CD4-positive, alpha-beta T cell treated with Interleukin-6 for 4 hours (primary cell): Measurements from ENCODE around the gene SLC26A5.
"Not testable (repeated sequence)": the region's sequence is repeated elsewhere in the genome, so short reads cannot be mapped to it uniquely, and the experiment has no call there.

Source experiments
- DNase-seq: peaks from one replicate; pipeline ENCODE4 v3.0.0-alpha.2; 2020; ENCODE audit warnings: mixed read lengths

Gene SLC26A5

GRCh38 chr7:103405789-103406613 is 40.0 kb downstream of the SLC26A5 start:
- DNase-seq, result not testable (repeated sequence)

DNA sequence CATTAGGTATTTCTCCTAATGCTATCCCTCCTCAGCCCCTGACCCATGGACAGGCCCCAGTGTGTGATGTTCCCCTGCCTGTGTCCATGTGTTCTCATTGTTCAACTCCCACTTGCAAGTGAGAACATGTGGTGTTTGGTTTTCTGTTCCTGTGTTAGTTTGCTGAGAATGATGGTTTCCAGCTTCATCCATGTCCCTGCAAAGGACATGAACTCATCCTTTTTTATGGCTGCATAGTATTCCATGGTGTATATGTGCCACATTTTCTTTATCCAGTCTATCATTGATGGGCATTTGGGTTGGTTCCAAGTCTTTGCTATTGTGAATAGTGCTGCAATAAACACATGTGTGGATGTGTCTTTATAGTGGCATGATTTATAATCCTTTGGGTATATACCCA is 46.3 kb downstream of the SLC26A5 start:
- not testable (repeated sequence) for DNase-seq

DNA sequence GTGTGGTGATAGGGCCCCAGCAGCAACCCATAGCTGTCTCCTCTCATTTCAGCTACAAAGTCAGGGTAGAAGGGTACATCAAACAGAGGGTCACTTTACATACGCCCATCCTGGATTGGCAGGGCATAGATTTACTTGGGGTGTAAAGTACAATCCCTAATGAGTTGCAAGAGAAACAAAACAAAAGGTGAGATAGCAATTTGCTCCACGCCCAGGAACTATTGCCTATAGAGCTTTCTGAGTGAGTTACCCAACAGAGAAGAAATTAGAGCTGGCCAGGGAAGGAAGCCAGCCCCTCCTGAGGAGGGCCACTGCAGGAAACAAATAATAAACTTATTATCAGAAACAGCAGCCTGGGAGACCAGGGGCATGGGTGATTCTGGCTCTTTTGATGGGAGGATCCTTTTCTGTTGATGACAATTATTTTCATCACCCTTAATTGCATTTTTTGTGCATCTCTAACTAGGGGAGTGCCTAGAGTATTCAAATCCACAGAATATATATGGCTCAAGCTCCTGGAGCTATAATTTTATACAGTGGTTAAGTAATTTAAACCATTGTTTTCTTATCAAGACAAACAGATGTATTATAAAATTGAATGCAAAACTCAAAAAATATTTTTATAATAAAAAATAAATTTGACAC is 47.4 kb downstream of the SLC26A5 start:
- DNase-seq, result no peak

- no peak for DNase-seq
These were observed 49.5 kb downstream of the SLC26A5 start for GRCh38 chr7:103396471-103396870.

DNA sequence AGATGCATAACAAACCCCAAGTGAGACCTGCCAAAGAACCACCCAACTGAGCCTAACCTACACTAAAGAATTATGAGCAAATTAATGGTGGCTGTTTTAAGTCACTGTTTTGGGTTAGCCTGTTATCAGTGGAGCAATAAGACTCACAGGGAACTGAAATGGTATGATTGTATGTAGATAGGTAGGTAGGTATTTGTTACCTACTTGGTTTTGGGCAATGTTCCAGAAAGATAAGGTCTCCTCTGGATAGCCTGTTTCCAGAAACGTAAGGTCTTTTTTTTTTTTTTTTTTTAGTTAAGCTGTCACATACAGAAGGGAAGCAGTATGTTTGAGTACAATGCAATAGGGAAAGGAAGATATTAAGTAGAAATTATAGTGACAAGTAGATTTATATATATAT is 50.9 kb downstream of the SLC26A5 start:
- no peak for DNase-seq

- DNase-seq, result no peak
These were observed 51.4 kb downstream of the SLC26A5 start for GRCh38 chr7:103394566-103394965.

GRCh38 chr7:103391976-103392375 is 54.0 kb downstream of the SLC26A5 start:
- no peak for DNase-seq

- no peak for DNase-seq
These were observed 54.9 kb downstream of the SLC26A5 start for GRCh38 chr7:103391150-103391549.

DNA sequence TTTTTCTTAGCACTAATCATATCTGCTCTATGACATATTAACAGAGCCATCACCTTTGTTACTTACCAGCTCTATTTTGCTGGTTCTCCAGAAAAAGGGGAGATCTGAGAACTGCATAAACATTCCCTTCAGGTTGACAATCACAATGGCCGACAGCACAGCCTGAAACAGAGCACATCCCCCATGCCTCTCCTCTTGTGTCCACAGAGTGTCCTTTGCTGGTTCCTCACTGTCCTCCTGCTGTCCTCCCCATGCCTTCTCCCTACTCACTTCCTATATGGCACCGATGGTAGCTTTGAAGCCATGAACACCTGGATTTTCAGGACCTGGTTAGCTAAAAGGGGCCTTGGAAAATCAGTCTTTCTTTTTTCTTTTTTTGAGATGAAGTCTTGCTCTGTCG is 56.7 kb downstream of the SLC26A5 start:
- DNase-seq, result no peak

DNA sequence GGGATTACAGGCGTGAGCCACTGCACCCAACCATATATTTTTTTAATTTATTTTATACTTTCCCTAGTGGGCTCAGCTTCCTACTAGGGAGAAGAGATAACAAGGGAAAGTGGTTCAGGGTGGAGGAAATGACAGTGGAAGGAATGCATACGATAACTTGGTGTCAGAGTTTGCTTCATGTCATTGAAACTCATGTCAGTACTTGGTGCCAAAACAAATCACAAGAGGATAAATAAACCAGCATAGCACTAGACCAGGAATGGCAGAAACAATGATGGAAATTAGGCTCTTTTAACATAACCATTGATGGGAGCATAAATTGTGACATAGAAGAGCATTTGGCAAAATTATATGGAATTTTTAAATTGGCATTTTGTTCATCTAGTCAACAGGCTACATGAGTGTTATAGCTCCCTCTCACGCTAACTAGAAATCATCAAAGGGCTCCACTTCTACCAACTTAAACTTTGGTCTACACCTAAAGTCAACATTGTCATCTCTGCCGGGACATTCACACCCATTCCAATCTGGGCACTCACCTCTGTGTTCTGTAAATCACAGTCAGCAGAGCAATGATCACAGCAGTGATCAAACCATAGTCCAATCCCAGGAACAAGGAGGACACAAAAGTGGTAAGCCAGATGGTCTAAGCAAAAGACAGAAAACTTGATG is 57.4 kb downstream of the SLC26A5 start:
- DNase-seq, result no peak

GRCh38 chr7:103387242-103387641 is 58.8 kb downstream of the SLC26A5 start:
- DNase-seq, result no peak

DNA sequence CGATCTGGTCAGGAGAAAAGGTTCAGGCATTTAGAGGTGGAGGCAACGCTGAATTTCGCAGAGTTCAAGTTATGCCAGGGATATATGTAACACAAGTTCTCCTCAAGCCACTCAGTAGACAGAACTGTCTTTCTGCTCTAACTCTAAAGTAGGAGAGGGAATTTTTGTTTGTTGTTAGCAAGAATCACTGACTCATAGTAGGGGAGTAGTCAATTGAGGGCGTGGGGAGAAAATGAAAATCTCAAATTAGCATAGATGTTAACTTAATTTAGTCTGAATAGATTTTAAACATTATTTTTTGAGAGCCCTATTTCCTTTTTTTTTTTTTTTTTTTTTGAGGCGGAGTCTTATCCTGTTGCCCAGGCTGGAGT is 64.0 kb downstream of the SLC26A5 start:
- no peak for DNase-seq

DNA sequence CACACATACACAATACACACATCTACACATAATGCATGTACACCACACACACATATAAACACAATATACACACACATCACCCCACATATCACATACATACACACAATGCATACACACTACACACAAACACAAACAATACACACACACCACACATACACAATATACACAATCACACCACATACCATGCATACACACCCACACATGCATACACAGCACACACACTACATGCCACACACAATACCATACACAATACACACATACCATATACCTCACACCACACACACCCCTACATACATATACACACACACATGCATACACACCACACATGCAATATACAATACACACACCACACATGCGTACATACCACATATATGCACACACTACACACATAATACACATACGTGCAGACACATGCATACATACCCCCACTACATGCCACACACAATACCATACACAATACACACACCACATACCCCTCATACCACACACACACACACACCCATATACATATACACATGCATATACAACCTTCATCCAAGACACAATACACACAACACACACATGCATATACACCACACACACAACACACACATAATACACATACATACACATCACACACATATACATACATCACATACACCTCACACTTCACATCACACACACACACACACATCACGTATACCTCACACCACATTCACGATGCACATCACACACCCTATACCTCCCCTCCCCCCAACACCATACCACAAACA is 64.6 kb downstream of the SLC26A5 start:
- no peak for DNase-seq

GRCh38 chr7:103380395-103381191 is 65.4 kb downstream of the SLC26A5 start:
- DNase-seq, result no peak

DNA sequence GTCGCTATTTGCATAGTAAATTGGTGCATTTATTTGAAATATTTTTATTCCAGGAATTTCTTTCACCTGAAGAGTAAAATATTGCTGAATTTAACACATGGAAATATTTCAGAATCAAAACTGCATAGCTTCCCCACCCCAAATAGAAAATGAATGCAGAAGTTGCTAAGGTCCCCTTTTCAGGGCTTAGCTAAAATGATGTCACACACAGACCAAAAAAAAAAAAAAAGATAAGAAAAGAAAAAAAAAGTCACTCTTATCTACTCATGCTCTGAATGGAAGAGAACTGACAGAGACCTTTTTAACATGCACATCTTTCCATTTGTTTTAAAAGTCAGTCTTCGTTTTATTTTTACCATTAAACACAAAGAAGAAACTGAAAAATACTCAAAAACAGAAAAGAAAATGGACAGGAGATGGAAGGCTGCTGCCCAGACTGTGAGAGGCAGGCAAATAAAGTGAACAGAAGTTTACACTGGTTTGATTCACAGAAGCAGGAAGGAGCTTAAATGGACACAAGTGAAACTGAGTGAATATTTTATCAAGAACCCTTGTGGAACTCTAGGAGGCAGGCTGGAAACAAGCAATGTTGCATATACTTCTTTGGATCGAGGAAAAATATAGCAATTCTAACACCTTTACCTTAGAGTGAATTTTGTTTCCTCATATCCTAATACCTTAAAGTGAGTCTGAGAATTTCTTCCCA is 66.6 kb downstream of the SLC26A5 start:
- no peak for DNase-seq

- DNase-seq, result no peak
These were observed 72.0 kb downstream of the SLC26A5 start for GRCh38 chr7:103373866-103374643.

- DNase-seq, result no peak
These were observed 76.6 kb downstream of the SLC26A5 start for GRCh38 chr7:103369432-103369831.

DNA sequence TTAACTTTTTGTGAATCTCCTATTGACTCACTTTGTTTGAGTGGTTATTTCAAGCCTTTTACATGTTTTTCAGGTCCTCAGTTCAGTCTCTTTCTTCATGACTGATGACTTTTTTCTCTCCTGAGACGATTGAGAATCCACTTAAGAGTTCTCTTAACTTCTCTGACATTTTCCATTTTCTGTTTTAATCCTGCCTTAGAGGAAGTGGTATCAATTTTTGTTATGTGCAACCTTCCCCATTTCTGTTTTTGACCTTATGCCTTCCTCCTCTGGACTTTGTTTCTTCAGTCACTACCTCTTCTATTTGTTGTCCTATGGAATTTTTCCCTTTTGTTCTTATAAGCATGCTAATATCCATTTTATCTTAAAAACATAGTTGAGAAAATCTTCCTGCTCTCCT is 96.2 kb downstream of the SLC26A5 start:
- no peak for DNase-seq

DNA sequence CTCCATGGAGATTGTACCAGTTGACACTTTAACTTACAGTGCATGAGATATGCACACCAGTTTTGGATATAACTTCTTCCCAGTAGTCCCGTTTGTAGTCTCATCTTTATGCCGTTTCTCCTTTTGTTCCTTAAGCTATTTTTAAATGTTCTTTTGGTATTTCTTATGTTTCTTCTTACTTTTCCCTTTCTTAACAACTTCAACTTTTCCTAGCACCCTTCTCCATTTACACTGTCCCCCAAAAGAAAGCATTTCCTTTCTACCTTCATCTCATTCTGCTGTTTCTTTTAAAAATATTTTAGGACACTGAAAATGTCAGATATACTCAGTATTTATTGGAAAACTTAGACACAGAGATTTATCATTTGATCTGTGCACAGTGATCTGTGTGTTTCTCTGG is 97.0 kb downstream of the SLC26A5 start:
- DNase-seq, result no peak

- no peak for DNase-seq
These were observed 97.6 kb downstream of the SLC26A5 start for GRCh38 chr7:103348452-103348851.
